Activated CD8-positive, alpha-beta memory T cell treated with anti-CD3 and anti-CD28 coated beads for 1 hour (primary cell): Measurements from ENCODE around the gene SLITRK3.

Source experiments
- DNase-seq, 2 donors: peaks; one replicate each; pipeline ENCODE4 v3.0.0-alpha.2; 2020; ENCODE audit warnings: low read depth in 1 of 2; ENCODE audit errors: extremely low read depth in 1 of 2

SLITRK3 gene, protein sequence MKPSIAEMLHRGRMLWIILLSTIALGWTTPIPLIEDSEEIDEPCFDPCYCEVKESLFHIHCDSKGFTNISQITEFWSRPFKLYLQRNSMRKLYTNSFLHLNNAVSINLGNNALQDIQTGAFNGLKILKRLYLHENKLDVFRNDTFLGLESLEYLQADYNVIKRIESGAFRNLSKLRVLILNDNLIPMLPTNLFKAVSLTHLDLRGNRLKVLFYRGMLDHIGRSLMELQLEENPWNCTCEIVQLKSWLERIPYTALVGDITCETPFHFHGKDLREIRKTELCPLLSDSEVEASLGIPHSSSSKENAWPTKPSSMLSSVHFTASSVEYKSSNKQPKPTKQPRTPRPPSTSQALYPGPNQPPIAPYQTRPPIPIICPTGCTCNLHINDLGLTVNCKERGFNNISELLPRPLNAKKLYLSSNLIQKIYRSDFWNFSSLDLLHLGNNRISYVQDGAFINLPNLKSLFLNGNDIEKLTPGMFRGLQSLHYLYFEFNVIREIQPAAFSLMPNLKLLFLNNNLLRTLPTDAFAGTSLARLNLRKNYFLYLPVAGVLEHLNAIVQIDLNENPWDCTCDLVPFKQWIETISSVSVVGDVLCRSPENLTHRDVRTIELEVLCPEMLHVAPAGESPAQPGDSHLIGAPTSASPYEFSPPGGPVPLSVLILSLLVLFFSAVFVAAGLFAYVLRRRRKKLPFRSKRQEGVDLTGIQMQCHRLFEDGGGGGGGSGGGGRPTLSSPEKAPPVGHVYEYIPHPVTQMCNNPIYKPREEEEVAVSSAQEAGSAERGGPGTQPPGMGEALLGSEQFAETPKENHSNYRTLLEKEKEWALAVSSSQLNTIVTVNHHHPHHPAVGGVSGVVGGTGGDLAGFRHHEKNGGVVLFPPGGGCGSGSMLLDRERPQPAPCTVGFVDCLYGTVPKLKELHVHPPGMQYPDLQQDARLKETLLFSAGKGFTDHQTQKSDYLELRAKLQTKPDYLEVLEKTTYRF

DNA sequence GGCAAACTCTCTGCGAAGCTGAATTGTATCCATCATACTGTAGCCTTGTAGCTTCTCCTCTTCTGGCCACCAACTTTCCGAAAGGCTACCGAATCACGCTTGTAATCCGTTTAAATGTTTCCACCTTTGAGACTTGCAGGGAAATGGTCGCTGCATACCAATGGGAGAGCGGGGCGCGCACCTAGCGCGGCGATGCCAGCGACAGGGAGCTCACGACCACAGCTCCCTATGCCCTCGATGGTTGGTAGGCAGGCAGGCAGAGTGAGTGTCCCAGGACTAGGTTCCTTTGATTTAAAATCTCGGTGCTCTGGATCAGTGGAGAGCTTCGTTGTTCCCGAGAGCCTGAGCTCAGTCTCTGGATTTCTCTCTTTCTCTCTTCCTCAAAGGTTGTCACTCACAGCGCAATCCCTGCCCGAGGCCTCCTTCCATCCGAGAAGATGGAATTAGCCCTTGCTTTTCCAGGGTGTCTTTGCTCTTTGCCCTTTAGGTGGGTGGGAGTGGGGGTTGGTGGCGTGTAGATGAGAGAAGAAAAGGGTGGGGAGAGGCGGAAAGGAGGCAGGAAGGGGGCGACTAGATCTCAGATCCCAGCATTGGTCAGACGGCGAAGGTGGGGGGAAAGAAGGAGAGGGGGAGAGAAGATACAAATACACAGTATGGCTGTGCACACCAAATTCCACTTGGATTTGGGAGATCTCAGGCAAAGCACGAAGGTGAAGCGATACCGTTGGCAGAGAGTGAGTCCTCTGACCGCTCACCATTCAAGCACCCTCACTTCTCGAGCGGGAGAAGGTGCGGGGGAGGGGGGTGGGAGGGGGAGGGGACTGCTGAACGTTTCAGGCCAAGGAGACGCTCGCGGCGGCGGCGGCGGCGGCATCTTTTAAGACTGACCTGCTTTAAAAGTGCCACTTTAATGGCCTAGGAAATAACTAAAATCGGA lies at the start of gene SLITRK3:
TSS of gene SLITRK3 (minus strand) at position 745 of the 937 bp plus-strand sequence. CDS start 5,554 bp downstream, outside the sequence.
- no peak for DNase-seq

DNA sequence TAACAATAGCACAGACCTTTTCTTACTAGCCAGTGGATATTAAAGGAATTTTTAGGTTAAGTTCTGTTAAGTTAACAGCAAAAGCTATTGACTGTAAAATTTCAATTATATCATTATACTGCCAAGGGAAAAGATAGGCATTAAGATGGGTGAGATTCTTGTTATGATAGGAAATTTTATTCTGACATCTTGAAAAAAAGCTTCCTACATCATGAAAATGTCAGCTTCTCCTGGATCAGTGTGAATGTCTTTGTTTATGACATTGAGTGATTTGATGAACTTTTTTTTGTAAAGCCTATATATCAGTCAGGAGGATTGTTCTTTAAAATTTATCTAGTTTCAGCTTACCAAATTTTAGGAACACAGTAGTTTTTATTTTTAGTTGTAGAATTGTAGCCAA lies 47.4 kb upstream of the SLITRK3 start:
- DNase-seq: no peak

DNA sequence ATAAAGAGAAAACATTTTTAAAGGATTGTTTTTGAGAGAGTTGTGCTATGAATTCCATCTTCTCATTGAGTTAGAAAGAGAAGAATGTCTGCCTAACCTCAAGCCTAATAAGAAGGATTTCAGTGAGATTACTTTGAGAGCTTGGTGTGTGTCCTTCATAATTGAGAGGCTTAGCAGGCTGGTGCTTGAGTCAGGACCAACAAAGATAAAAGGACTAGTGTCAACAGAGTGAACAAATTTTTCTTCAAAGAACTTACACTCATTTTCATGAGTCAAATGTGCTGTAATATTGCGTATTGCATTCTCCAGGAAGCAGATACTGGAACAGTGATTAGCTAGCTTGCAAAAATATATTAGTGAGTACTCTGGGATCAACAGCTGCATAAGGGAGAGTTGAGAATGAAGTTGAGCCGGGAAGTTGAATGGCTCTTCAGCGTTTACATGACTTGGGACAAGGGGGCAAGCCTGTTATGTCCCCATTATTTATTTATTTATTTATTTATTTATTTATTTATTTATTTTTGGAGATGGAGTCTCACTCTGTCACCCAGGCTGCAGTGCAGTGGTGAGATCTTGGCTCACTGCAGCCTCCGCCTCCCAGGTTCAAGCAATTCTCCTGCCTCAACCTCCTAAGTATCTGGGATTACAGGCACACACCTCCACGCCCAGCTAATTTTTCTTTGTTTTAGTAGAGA lies 37.5 kb upstream of the SLITRK3 start:
- no peak for DNase-seq

DNA sequence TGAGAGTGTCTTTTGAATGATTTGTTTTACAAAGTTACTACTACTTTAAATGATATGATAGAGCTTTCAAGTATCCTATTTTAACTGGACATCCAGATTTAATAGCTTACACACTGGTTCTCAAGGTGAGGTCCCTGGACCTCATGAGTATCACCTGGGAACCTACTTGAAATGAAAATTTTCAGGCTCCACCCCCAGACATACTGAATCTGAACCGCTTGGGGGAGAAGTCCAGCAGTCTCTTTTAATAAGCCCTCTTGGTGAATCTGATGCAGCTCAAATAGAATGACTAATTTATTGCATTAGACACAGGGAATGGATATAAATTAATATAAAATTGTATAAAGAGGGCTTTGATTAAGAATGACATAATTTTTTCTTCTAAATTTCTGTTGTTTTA lies 29.4 kb upstream of the SLITRK3 start:
- no peak for DNase-seq

DNA sequence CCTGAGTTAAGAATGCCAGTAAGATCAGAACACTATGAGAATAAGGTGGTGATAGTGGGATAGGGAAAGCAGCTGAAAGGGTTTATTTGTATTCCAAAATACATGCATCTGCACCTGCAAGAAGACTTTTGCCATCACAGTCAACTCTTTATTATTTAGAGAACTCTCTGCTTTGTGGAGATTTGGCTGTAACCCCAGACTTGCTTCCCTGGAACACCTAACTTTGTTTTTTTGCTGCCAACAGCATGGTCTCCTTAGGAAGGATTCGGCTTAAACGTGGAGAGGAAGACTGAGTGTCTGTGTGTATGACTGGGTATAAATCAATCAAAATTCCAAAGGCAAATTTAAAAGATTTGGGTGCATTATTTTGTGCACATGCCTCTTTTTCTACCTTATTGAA lies 21.6 kb upstream of the SLITRK3 start:
- no peak for DNase-seq

DNA sequence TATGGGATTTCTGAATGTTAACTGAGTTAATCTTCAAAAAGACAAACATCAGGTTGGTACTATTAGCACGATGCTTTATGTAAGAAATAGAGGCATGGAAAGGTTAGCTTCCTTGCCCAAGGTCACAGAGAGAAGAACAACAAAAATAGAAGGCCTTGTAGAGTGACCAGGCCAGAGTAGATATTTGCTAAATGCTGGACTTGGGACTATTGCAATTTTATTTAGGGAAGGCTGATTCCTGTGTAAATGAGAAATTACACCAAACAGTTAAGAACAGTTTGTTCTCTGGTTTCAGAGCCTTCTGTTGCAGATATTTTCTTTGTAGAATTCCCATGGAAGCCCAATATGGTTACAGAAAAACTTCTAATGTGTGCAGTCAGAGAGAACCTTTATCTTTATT lies 16.4 kb upstream of the SLITRK3 start:
- DNase-seq: no peak

DNA sequence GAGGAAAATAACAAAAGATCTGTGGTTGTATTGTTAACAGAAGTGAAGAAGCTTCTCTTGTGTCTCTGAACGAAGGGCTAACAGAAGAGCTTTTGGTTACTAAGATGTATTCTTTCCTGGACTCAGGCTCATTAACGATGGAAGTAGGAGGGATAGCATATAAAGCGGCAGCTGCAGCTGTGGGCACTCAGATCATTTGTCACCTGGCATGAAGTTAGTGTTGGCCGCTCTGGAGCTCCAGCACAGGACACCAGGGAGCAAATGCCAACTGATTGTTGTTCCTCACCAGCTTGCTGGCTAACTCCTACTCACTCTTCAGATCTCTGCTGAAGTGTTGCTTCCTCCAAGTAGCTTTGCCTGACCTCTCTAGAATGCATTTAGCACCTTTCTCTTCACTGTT lies 15.5 kb upstream of the SLITRK3 start:
- no peak for DNase-seq

DNA sequence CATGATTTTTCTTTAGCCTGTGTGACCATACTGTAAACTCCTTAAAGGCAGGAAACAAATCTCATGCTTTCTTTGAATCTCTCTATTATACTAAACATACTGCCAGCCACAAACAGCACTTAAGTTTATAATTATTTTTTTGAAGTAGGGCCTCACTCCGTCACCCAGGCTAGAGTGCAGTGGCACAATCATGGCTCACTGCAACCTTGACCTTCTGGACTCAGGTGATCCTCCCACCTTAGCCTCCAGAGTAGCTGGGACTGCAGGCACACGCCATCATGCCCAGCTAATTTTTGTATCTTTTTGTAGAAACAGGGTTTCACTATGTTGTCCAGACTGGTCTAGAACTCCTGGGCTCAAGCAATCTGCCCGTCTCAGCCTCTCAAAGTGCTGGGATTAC lies 14.5 kb upstream of the SLITRK3 start:
- no peak for DNase-seq

DNA sequence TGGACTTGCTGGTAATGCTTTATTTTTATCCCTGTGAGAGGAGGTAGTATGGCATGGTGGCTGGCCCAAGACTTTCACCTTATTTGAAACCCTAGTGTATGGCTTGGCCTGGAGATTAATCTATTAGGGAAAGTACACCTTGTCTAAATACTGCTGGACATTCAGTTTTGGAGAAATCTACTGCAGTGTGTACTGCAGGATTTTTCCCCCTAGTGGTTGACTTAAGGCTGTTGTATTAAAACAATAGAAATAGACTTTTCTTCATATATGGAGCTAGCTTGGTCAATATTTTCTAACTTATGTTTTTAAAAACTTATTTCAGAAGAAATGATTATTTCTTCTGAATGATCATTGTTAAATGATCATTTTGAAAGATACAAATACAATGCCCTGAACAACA lies 13.9 kb upstream of the SLITRK3 start:
- no peak for DNase-seq

DNA sequence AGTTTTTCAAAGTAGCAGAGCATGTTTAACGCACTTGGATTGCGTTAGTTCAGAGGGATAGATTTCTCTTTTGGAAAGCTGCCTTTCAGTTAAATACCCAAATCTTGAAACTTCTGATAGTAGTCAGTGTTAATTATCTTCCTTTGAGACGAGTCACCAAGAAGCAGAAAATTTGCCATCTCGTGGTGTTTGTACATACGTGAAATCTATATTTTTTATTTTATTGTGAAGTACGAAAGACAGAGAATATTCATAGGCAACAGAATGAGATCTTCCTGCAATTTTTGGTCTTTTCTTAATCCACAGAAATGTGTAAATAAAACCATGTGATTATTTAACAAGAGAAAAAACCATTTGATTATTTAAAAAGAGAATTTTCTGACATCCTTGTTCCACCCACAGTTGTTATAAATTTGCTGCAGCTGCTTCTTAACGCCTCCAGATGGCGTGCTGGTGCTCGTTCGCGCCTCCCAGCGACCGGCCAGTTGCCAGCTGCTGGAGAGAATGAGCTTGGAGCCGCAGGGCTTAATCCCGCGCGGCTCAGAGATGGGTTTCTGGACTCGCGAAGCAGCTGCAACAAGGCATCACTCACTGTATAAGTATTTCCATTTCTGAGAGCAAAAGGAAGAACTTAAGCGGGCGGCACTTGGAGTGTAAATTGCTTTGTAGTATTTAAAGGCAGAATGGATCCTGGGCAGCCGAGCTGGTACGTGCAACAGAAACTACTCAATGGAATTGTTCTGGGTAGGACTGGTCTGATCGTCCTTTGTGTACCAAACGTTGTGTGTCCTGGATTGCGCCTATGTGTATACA lies 10.5 kb upstream of the SLITRK3 start:
- no peak for DNase-seq

DNA sequence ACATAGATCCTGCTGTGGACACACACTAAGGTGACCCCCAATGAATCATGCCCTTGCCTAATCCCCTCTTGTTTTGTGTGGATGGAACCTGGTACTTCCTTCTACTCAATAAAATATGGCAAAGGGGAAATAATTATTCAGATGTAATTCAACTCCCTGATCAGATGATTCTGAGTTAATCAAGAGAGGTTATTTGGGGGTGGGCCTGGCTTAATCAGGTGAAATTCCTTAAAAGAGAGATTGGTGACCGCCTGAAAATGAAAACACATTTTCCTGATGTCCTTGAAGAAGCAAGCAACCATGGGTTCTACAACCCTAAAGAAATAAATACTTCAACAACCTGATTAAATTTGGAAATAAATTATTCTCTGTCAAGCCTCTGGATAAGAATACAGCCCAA lies 8.3 kb upstream of the SLITRK3 start:
- DNase-seq: no peak

DNA sequence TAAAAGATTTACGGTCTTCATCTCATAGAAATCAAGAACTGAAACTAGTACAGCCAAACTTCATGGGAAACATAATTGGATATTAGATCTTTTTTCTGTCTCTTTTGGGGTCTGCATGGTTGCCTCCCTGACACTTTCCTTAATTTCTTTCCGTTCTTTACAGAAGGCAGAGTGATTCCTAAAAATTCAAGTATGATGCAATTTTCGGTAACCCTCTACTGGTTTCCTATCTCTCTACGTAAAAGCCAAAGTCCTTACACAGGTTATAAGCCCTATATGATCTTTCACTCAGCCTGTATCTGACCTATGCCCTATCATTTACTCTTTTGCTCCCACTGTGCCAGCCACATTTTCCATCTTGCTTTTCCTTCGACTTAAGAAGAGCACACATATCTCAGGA lies 6.8 kb upstream of the SLITRK3 start:
- no peak for DNase-seq

DNA sequence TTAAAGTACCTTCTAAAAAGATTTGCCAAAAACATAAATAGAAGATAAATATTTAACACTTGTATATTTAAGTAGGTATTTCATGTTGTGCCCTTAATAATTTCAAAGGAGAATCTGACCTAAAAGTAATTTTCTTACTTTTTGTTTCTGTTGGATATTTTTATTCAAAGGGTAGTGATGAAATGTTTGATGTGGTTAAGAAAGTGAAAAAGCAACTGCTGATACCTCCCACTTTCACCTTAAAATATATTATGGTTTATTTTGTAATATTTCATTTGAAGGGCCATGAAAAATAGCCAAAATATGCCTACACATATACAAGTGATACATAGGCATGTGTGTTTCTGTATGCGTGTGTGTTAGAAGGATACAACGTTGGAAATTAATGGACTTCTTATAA lies 5.8 kb upstream of the SLITRK3 start:
- no peak for DNase-seq

DNA sequence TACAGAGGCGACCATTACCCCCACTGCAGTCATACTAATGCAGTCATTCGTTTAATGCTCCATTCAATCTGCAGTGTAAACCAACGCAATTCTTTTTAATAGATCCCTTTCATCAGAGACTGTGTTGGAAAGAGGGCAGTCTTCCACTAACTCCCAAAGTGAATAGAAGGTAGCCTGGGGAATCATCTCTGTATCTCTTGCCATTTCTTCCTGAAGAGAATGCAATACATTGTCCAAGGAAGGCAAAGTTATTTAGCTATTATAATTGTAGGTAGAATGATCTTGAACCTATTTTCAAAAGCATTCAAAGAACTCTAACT lies 1.3 kb upstream of the SLITRK3 start:
- DNase-seq: no peak

DNA sequence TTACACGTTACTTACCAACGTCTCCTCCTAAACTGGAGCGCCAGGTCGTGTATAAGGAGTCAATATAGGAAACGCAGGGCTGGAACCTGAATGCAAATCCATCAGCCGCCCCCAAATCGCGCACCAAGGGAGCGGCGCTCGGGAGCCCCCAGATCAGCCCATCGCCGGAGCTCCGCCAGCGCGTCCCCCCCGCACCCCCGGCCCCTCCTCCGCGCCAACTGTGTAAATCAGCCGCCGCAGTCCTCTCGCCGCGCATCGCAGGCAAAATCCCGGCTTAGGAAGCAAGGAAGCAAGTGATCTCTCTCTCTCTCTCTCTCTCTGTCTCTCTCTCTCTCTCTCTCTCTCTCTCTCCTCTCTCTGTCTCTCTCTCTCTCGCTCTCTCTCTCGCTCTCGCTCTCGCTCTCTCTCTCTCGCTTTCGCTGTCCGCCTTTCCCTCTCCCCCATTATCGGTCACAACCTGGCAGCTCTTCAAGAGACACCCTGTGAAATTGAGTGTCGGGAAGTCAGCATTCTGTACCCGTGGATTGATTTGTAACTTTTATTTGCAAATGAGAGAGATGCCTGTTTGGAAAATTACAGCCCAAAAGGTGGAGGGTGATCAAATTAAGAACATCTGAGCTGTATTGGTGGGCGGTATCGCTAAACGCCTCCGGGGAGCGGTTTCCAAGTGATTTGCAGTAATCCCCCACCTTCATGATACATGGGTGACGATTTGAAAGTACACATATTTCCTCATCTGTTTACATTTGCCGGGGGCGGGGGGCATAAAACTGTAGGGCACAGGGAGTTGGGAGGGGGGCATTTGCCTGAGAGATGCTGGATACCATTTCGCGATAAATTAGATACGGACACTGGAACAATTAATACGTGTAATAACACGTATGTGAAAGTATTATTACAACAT lies 645 bp upstream of the SLITRK3 start:
- DNase-seq: no peak

DNA sequence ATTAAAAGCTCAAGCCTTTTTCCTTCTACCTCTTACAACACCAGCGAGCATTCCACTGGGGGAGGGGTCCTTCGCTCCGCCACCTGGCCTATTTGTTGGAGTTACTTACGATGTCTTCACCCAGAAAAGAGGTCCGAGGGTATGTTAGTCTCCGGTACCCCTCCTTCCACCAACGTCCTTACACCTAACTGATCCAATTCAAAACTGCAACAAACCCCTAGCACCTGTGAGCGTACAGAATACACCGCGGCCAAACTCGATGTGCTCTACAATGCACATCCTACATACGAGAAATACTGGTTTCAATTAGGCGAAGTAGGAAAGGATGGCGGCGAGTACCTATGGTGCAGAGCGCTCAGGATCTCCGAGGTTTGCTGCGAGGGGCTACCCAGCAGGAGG lies 944 bp downstream of the SLITRK3 start:
- DNase-seq: no peak

DNA sequence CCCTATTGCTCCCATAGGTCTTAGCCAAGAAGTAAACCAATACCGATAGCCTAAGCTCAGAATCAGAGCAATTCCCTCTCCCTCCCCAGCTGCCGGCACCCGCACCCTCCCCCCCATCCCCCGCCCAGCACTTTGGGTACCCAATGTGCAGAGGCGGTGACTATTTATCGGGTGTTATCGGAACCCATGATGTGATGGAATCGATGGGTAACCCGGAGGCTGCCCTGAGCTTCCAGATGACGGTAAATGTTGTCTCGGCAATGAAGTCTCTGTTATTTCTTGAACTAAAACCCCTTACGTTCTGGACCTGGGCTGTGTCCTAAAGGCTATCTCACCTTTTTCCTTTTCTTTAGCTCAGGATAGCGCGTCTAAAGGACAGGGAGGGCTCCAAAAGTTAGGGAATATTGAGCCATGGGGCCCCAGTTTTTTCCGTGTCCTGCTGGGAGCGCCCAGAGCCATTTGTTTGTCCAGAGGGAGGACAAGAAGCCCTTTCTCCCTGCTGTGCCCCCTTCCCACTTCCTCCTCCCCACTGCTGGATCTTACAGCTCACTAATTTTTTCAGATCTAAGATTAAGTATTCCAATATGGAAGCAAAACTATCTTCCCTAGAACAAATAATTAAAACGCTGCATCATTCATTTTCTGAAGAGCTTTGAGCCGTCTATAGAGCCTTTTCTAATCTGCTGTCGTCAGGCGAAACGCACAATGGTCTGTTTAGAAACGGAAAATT lies 1.5 kb downstream of the SLITRK3 start:
- no peak for DNase-seq
